ENCODE measurements around the gene ST6GALNAC2.
"Not testable (repeated sequence)": the region's sequence is repeated elsewhere in the genome, so short reads cannot be mapped to it uniquely, and the experiment has no call there.

Gene ST6GALNAC2

GRCh38 chr17:76626442-76626841, 40.8 kb upstream of the ST6GALNAC2 start:
- ChIA-PET CTCF (interaction anchor here (0.6 to 3.8 kb wide), 4 partner anchors 55 to 461 kb away, joined by 3 to 18 read pairs (median 10); no protein-coding TSS in a partner anchor), POLR2A (ENCODE audit: low non-redundant PET) (no interaction called here)
- H3K27ac ChIP-seq: no peak overlapping the region
- TF ChIP-seq CTCF (conservative IDR thresholded peaks at IDR 0.05; ENCODE audit: low read depth): no peak
- peak; percentile 46 for DNase-seq (ENCODE audit: low spot score)

DNA sequence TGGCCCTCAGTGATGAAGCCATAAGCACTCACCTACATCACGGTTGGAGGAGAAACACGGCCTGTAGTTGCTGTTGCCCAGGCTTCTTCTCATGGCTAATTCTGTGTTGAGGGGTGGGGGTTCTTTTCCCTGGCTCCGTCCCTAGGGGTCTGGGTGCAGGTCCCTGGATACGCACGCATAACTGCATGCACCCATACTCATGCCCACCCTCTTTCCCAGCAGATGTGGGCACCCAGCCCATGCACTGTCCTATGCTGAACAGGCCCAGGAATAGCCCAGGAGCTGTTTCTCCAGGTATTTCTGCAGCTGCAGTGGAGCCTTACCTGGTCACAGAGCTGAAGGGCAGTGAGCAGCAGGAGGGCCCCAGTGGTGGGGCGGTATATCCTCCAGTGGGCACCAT, 39.8 kb upstream of the ST6GALNAC2 start:
- POLR2A ChIA-PET (ENCODE audit: low non-redundant PET): no interaction called here
- TF ChIP-seq CTCF (conservative IDR thresholded peaks at IDR 0.05; ENCODE audit: low read depth): no peak
- H3K27ac ChIP-seq: no peak overlapping the region
- CTCF ChIA-PET: interaction anchor here (0.6 to 3.8 kb wide), 8 partner anchors 13 to 102 kb away, joined by 6 to 28 read pairs (median 16); partner anchors contain the start of gene ST6GALNAC2
- no peak for DNase-seq (ENCODE audit: low spot score)

DNA sequence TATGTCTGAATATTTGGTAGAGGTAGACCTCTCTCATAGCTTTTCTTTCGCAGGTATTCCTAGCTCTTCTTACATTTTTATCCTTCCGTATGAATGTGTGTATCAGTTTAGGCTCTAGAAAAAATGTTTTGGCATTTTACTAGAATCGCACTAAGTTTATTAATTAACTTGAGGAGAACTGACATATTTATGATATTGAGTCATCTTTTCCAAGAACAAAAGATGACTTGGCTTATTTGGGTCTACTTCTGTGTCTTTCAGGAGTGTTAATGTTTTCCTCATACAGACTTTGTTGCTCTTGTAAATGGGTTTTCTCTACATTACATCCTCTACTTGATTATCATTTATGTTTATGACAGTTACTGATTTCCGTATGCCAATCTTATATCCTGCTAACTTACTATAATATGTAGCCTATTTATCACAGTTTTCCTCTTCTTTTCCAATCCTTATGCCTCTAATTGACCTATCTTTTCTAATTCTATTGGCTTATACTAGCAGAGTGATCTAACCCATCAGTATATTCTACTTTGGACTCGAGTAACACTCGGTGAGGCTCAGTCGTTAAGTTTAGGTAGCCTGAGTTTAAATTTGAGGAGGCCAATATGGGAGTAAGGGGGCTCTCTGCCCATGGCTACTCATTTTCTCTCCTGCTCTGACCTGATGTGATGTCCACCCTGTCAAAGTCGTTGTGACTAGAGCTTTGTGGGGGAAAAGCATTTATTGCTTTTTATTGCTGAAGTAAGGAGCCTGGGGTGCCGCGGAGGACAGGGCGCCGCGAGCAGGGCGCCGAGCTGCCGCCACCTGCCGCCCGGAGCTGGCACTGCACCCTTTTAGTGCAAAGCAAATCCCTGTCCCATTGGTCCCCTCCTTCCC, 37.8 kb upstream of the ST6GALNAC2 start:
- POLR2A ChIA-PET (ENCODE audit: low non-redundant PET): no interaction called here
- TF ChIP-seq CTCF (conservative IDR thresholded peaks at IDR 0.05; ENCODE audit: low read depth): peak; percentile 98
- peak; percentile 72 for DNase-seq (ENCODE audit: low spot score)
- CTCF ChIA-PET: interaction anchor here (0.6 to 3.8 kb wide), 31 partner anchors 8 to 281 kb away, joined by 3 to 28 read pairs (median 5); partner anchors contain the start of genes PRCD and ST6GALNAC2
- no peak overlapping the region for H3K27ac ChIP-seq

GRCh38 chr17:76617838-76618237, 32.2 kb upstream of the ST6GALNAC2 start:
- POLR2A ChIA-PET (ENCODE audit: low non-redundant PET): no interaction called here
- DNase-seq (ENCODE audit: low spot score): no peak
- CTCF ChIA-PET: no interaction called here
- no peak overlapping the region for H3K27ac ChIP-seq
- TF ChIP-seq CTCF (conservative IDR thresholded peaks at IDR 0.05; ENCODE audit: low read depth): no peak

DNA sequence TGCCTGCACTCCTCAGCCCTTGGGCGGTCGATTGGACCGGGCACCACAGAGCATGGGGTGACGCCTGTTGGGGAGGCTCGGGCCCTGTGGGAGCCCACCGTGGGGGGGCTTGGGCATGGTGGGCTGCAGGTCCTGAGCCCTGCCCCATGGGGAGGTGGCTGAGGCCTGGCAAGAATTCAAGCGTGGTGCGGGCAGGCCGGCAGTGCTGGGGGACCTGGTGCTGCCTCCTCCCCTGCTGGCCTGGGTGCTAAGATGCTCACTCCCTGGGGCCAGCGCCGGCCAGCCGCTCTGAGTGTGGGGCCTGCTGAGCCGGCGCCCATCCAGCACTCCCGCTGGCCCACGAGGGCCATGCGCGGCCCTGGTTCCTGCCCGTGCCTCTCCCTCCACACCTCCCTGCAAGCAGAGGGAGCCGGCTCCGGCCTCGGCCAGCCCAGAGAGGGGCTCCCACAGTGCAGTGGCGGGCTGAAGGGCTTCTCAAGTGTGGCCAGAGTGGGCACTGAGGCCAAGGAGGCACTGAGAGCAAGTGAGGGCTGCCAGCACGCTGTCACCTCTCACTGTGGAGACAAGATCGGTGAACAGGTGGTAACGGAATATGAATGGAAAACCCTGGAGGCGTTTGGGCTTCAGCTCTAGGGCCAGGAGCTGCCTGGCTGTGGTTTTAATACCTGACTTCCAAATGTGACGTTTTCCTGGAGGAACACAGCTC, 29.4 kb upstream of the ST6GALNAC2 start:
- no peak for DNase-seq (ENCODE audit: low spot score)
- CTCF ChIA-PET: interaction anchor here (3.9 kb wide), 1 partner anchor 9 kb away, joined by 17 read pairs; no protein-coding TSS in a partner anchor
- POLR2A ChIA-PET (ENCODE audit: low non-redundant PET): no interaction called here
- TF ChIP-seq CTCF (conservative IDR thresholded peaks at IDR 0.05; ENCODE audit: low read depth): no peak
- H3K27ac ChIP-seq: no peak overlapping the region

GRCh38 chr17:76614064-76614759, 28.6 kb upstream of the ST6GALNAC2 start:
- H3K27ac ChIP-seq; DNase-seq (ENCODE audit: low spot score); POLR2A ChIA-PET (ENCODE audit: low non-redundant PET): not testable (repeated sequence)
- CTCF ChIA-PET: interaction anchor here (3.9 kb wide), 1 partner anchor 10 kb away, joined by 17 read pairs; no protein-coding TSS in a partner anchor

Data from RWPE1 (cell line).